Measurements from ENCODE around the gene ST6GALNAC5. TPM values are rescaled to one million over a fixed set of nuclear protein-coding genes. Genes with fewer than 3 reads are reported as not detected.

The ST6GALNAC5 gene
- polyA plus RNA-seq, 1 experiment, result 3.0 TPM

DNA sequence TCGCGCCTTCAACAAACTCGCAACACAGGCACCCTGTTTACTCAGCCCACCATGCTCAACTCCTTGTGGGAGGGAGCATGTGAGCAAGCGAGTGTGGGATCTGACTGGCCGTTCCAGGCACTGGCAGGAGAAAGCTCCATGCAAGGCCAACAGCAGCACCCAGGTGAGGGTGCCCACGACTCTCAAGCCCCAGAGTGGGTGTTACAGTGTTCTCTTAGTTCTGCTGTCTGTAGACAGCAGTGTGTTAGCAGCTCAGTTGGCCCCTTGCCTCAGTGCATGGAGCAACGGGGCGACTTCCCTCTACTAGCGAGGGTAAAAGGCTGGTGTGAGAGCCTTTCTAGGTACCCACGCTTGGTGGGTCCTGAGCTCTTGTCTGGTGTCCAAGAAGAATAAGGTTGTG, 237.4 kb downstream of the ST6GALNAC5 start:
- ChIA-PET POLR2A (no interaction called here), CTCF (interaction anchor here (1.0 kb wide), 1 partner anchor 10 kb away, joined by 3 read pairs; no protein-coding TSS in a partner anchor)
- no peak for DNase-seq (ENCODE audit: low read depth)
- H3K36me3 ChIP-seq (ENCODE audit: control insufficient read depth, insufficient read depth, low read length), result no peaks in the 10 kb centered on the region
- H3K4me3 ChIP-seq (ENCODE audit: low read depth, low read length), result no peak overlapping the region
- no peaks in the 10 kb centered on the region for H3K27me3 ChIP-seq (ENCODE audit: control insufficient read depth, insufficient read depth, low read length)
- TF ChIP-seq, protein P1, sequence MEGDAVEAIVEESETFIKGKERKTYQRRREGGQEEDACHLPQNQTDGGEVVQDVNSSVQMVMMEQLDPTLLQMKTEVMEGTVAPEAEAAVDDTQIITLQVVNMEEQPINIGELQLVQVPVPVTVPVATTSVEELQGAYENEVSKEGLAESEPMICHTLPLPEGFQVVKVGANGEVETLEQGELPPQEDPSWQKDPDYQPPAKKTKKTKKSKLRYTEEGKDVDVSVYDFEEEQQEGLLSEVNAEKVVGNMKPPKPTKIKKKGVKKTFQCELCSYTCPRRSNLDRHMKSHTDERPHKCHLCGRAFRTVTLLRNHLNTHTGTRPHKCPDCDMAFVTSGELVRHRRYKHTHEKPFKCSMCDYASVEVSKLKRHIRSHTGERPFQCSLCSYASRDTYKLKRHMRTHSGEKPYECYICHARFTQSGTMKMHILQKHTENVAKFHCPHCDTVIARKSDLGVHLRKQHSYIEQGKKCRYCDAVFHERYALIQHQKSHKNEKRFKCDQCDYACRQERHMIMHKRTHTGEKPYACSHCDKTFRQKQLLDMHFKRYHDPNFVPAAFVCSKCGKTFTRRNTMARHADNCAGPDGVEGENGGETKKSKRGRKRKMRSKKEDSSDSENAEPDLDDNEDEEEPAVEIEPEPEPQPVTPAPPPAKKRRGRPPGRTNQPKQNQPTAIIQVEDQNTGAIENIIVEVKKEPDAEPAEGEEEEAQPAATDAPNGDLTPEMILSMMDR (IDR thresholded peaks at IDR 0.05; ENCODE audit: insufficient read depth, low read depth, low read length), result no peak

Small RNAs within 50 kb of the gene (small RNA-seq; reads per million reads assigned to genes)
- gene MIR7156 (ENCODE audit: insufficient read length, low read depth, low replicate concordance), result not detected
